ENCODE data around the gene FAM200A.

FAM200A gene

GRCh38 chr7:99558306-99559174 is 6.6 kb upstream of the FAM200A start, which contains the start of gene ZNF655:
Gene ZNF655 (plus strand): TSS chr7:99558642. CDS start chr7:99560560, 1,918 bp downstream.
- peak within 1 kb of the TSS; percentile 100 for H3K9ac ChIP-seq (ENCODE audit: low read length)
- H3K79me1 ChIP-seq (replicated peaks; ENCODE audit: low read length, poor library complexity, severe bottlenecking): peaks cover 8% of the 10 kb centered on the region
- under 1% methylated on average over 63 of the region's 73 CpGs for WGBS
- peak within 1 kb of the TSS; percentile 79 for H2BK120ac ChIP-seq (ENCODE audit: low read depth, low read length)
- H3K18ac ChIP-seq (ENCODE audit: low read depth in 1 of 2, low read length in 2 of 2): peak within 1 kb of the TSS; percentile 98
- H2AK5ac ChIP-seq (ENCODE audit: low read length, severe bottlenecking): peak within 1 kb of the TSS; percentile 8
- H3K4me3 ChIP-seq (ENCODE audit: insufficient read depth in 1 of 2, low read depth in 1 of 2, low read length in 2 of 2): peak within 1 kb of the TSS; percentile 74 to 98
- H3K4me2 ChIP-seq (ENCODE audit: low read length, poor library complexity, severe bottlenecking): peak within 1 kb of the TSS; percentile 67
- H4K91ac ChIP-seq (ENCODE audit: low read length): peak within 1 kb of the TSS; percentile 99
- H3K36me3 ChIP-seq (ENCODE audit: control insufficient read depth in 1 of 2, insufficient read depth in 2 of 2, low read depth in 1 of 2, low read length in 2 of 2): peaks cover 11 to 58% of the 10 kb centered on the region in 2 experiments
- peak within 1 kb of the TSS; percentile 98 to 99 for H3K4ac ChIP-seq (ENCODE audit: low read depth in 1 of 2, low read length in 2 of 2)
- H3K4me1 ChIP-seq (ENCODE audit: control insufficient read depth, insufficient read depth, low read depth, low read length): peaks cover 11% of the 10 kb centered on the region
- peak within 1 kb of the TSS; percentile 84 for H2BK15ac ChIP-seq (ENCODE audit: low read depth, poor library complexity, severe bottlenecking)
- peak; percentile 93 for DNase-seq
- peak within 1 kb of the TSS in 1 of 2 experiments; percentile 97 for H3K14ac ChIP-seq (ENCODE audit: low read length in 2 of 2)
- H3K23ac ChIP-seq (ENCODE audit: low read length in 2 of 2): peak within 1 kb of the TSS; percentile 25 to 67
- no peaks in the 10 kb centered on the region for H3K9me3 ChIP-seq (ENCODE audit: control insufficient read depth, low read length)
- H3K27ac ChIP-seq (ENCODE audit: low read length, poor library complexity, severe bottlenecking): peak within 1 kb of the TSS; percentile 99
- peak within 1 kb of the TSS; percentile 83 for H4K8ac ChIP-seq (ENCODE audit: low read length)
- H2BK12ac ChIP-seq (ENCODE audit: low read length in 2 of 2): peak within 1 kb of the TSS in 1 of 2 experiments; percentile 33
- peak within 1 kb of the TSS; percentile 90 for H2AFZ ChIP-seq (ENCODE audit: low read depth, low read length)
- no peaks in the 10 kb centered on the region for H3K27me3 ChIP-seq (ENCODE audit: control insufficient read depth in 1 of 2, insufficient read depth in 1 of 2, low read length in 2 of 2)
- peak within 1 kb of the TSS; percentile 91 for H2BK5ac ChIP-seq (ENCODE audit: low read depth, low read length, poor library complexity, severe bottlenecking)

- H3K27me3 ChIP-seq (ENCODE audit: control insufficient read depth in 1 of 2, insufficient read depth in 1 of 2, low read length in 2 of 2): no peaks in the 10 kb centered on the region
- H3K9ac ChIP-seq (ENCODE audit: low read length): peak overlapping the region; percentile 100
- H2BK12ac ChIP-seq (ENCODE audit: low read length in 2 of 2): no peak overlapping the region
- H2BK120ac ChIP-seq (ENCODE audit: low read depth, low read length): peak overlapping the region; percentile 77
- no peak overlapping the region for H2BK15ac ChIP-seq (ENCODE audit: low read depth, poor library complexity, severe bottlenecking)
- H3K4ac ChIP-seq (ENCODE audit: low read depth in 1 of 2, low read length in 2 of 2): peak overlapping the region; percentile 93 to 99
- no peaks in the 10 kb centered on the region for H3K9me3 ChIP-seq (ENCODE audit: control insufficient read depth, low read length)
- H2AFZ ChIP-seq (ENCODE audit: low read depth, low read length): peak overlapping the region; percentile 90
- H3K14ac ChIP-seq (ENCODE audit: low read length in 2 of 2): peak overlapping the region in 1 of 2 experiments; percentile 85
- no peak for DNase-seq
- H3K79me1 ChIP-seq (replicated peaks; ENCODE audit: low read length, poor library complexity, severe bottlenecking): peaks cover 8% of the 10 kb centered on the region
- H3K4me3 ChIP-seq (ENCODE audit: insufficient read depth in 1 of 2, low read depth in 1 of 2, low read length in 2 of 2): peak overlapping the region; percentile 74 to 98
- H3K4me2 ChIP-seq (ENCODE audit: low read length, poor library complexity, severe bottlenecking): peak overlapping the region; percentile 67
- peak overlapping the region; percentile 83 for H4K8ac ChIP-seq (ENCODE audit: low read length)
- H2AK5ac ChIP-seq (ENCODE audit: low read length, severe bottlenecking): no peak overlapping the region
- peaks cover 11% of the 10 kb centered on the region for H3K4me1 ChIP-seq (ENCODE audit: control insufficient read depth, insufficient read depth, low read depth, low read length)
- H4K91ac ChIP-seq (ENCODE audit: low read length): peak overlapping the region; percentile 99
- H3K36me3 ChIP-seq (ENCODE audit: control insufficient read depth in 1 of 2, insufficient read depth in 2 of 2, low read depth in 1 of 2, low read length in 2 of 2): peaks cover 11 to 60% of the 10 kb centered on the region in 2 experiments
- WGBS: 3% methylated on average over 17 of the region's 17 CpGs
- peak overlapping the region; percentile 99 for H3K27ac ChIP-seq (ENCODE audit: low read length, poor library complexity, severe bottlenecking)
- peak overlapping the region; percentile 93 to 98 for H3K18ac ChIP-seq (ENCODE audit: low read depth in 1 of 2, low read length in 2 of 2)
- H3K23ac ChIP-seq (ENCODE audit: low read length in 2 of 2): peak overlapping the region in 1 of 2 experiments; percentile 25
- H2BK5ac ChIP-seq (ENCODE audit: low read depth, low read length, poor library complexity, severe bottlenecking): peak overlapping the region; percentile 91
Observed at GRCh38 chr7:99557940-99558305, 6.0 kb upstream of the FAM200A start.

GRCh38 chr7:99557196-99557607 is 5.3 kb upstream of the FAM200A start:
- Histone ChIP-seq H3K18ac (ENCODE audit: low read depth in 1 of 2, low read length in 2 of 2) (no peak overlapping the region), H3K4ac (ENCODE audit: low read depth in 1 of 2, low read length in 2 of 2) (no peak overlapping the region), H3K23ac (ENCODE audit: low read length in 2 of 2) (no peak overlapping the region), H3K27ac (ENCODE audit: low read length, poor library complexity, severe bottlenecking) (no peak overlapping the region), H2BK15ac (ENCODE audit: low read depth, poor library complexity, severe bottlenecking) (no peak overlapping the region), H3K9me3 (ENCODE audit: control insufficient read depth, low read length) (no peaks in the 10 kb centered on the region), H3K36me3 (ENCODE audit: control insufficient read depth in 1 of 2, insufficient read depth in 2 of 2, low read depth in 1 of 2, low read length in 2 of 2) (peaks cover 11 to 55% of the 10 kb centered on the region in 2 experiments), H4K91ac (ENCODE audit: low read length) (no peak overlapping the region), H2BK120ac (ENCODE audit: low read depth, low read length) (no peak overlapping the region), H2AFZ (ENCODE audit: low read depth, low read length) (no peak overlapping the region), H3K4me2 (ENCODE audit: low read length, poor library complexity, severe bottlenecking) (peak overlapping the region; percentile 51), H2BK5ac (ENCODE audit: low read depth, low read length, poor library complexity, severe bottlenecking) (no peak overlapping the region), H3K27me3 (ENCODE audit: control insufficient read depth in 1 of 2, insufficient read depth in 1 of 2, low read length in 2 of 2) (no peaks in the 10 kb centered on the region), H2BK12ac (ENCODE audit: low read length in 2 of 2) (no peak overlapping the region), H3K4me3 (ENCODE audit: insufficient read depth in 1 of 2, low read depth in 1 of 2, low read length in 2 of 2) (peak overlapping the region in 1 of 2 experiments; percentile 98), H2AK5ac (ENCODE audit: low read length, severe bottlenecking) (no peak overlapping the region), H4K8ac (ENCODE audit: low read length) (no peak overlapping the region), H3K4me1 (ENCODE audit: control insufficient read depth, insufficient read depth, low read depth, low read length) (peaks cover 10% of the 10 kb centered on the region), H3K14ac (ENCODE audit: low read length in 2 of 2) (no peak overlapping the region), H3K9ac (ENCODE audit: low read length) (peak overlapping the region; percentile 100), H3K79me1 (replicated peaks; ENCODE audit: low read length, poor library complexity, severe bottlenecking) (peaks cover 10% of the 10 kb centered on the region)
- WGBS: 87% methylated on average over 4 of the region's 4 CpGs
- peak; percentile 28 for DNase-seq

DNA sequence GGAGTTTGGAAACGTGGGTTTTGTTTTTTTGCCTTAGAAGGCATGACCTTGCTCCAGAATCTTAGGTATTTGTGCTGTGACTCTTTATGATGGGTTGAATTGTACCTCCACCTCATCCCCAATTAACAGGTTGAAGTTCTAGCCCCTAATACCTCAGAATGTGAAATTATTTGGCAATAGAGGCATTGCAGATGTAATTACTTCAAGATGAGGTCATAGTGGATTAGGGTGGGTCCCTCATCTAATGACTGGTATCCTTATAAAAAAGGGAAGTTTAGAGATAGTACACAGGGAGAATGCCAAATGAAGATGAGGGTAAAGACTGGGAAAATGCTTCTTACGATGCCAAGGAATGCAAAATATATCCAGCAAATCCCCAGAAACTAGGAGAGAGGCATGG is 3.0 kb upstream of the FAM200A start:
- no peak overlapping the region for H2BK120ac ChIP-seq (ENCODE audit: low read depth, low read length)
- WGBS: 100% methylated on average over 1 of the region's 2 CpGs

More for the DNA sequence above, 3.0 kb upstream of the FAM200A start:
- Histone ChIP-seq H3K18ac (ENCODE audit: low read depth in 1 of 2, low read length in 2 of 2) (no peak overlapping the region), H2AK5ac (ENCODE audit: low read length, severe bottlenecking) (no peak overlapping the region), H3K4ac (ENCODE audit: low read depth in 1 of 2, low read length in 2 of 2) (no peak overlapping the region), H3K9me3 (ENCODE audit: control insufficient read depth, low read length) (no peaks in the 10 kb centered on the region), H3K4me2 (ENCODE audit: low read length, poor library complexity, severe bottlenecking) (no peak overlapping the region), H4K8ac (ENCODE audit: low read length) (no peak overlapping the region), H3K14ac (ENCODE audit: low read length in 2 of 2) (no peak overlapping the region), H3K27me3 (ENCODE audit: control insufficient read depth in 1 of 2, insufficient read depth in 1 of 2, low read length in 2 of 2) (no peaks in the 10 kb centered on the region), H3K27ac (ENCODE audit: low read length, poor library complexity, severe bottlenecking) (no peak overlapping the region), H3K4me3 (ENCODE audit: insufficient read depth in 1 of 2, low read depth in 1 of 2, low read length in 2 of 2) (no peak overlapping the region), H4K91ac (ENCODE audit: low read length) (no peak overlapping the region), H2BK15ac (ENCODE audit: low read depth, poor library complexity, severe bottlenecking) (no peak overlapping the region), H3K36me3 (ENCODE audit: control insufficient read depth in 1 of 2, insufficient read depth in 2 of 2, low read depth in 1 of 2, low read length in 2 of 2) (peaks cover 0 to 33% of the 10 kb centered on the region in 2 experiments), H3K23ac (ENCODE audit: low read length in 2 of 2) (no peak overlapping the region), H3K9ac (ENCODE audit: low read length) (no peak overlapping the region), H3K79me1 (replicated peaks; ENCODE audit: low read length, poor library complexity, severe bottlenecking) (peaks cover 20% of the 10 kb centered on the region), H2AFZ (ENCODE audit: low read depth, low read length) (no peak overlapping the region), H3K4me1 (ENCODE audit: control insufficient read depth, insufficient read depth, low read depth, low read length) (peaks cover 5% of the 10 kb centered on the region), H2BK12ac (ENCODE audit: low read length in 2 of 2) (no peak overlapping the region), H2BK5ac (ENCODE audit: low read depth, low read length, poor library complexity, severe bottlenecking) (no peak overlapping the region)
- DNase-seq: no peak
